Measurements from ENCODE around the gene TRPM2.

The TRPM2 gene

DNA sequence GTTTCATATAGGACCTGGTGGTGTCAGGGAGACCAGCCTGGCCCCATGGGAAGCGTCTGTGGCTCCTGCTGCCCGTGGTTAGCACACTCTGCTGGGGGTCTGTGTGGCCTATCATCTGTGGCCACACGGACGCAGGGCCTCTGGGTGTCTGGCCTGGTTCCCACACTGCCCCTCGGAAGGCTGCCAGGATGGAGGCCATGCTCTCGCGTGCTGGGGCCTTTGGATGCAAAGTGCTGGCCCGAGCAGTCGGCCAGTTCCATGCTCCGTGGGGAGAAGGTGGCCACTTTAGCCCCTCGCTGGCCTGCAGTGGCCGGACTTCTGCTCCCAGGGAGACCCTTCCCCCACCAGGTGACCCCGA, 81.1 kb downstream of the TRPM2 start:
- DNase-seq: no peak

DNA sequence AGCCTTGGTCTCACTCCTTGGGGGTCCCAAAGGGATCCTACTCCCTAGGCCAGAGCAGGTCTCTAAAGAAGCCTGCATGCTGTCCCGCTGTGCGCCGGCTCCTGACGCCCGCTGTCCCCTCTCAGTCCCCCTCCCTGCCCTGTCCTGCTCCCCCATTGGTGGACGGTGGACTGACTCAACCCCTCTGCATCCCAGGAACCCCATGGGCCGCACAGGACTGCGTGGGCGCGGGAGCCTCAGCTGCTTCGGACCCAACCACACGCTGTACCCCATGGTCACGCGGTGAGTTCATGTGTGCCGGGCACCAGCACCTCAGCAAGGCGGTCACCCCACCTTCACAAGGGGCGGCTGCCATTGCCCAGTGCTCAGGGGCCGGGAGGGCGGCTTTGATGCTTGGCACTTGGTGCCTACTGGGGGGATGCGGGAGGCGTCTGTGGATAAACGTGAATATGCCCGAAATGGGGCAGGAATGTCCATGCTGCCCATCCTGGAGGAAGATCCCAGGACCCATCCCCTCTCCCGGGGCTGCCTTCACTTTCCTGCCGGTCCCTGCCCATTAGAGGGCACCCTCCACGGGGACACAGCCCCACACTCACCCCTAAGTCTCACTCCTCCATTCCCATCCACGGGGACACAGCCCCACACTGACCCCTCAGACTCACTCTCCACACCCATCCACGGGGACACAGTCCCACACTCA, 81.7 kb downstream of the TRPM2 start:
- no peak for DNase-seq

DNA sequence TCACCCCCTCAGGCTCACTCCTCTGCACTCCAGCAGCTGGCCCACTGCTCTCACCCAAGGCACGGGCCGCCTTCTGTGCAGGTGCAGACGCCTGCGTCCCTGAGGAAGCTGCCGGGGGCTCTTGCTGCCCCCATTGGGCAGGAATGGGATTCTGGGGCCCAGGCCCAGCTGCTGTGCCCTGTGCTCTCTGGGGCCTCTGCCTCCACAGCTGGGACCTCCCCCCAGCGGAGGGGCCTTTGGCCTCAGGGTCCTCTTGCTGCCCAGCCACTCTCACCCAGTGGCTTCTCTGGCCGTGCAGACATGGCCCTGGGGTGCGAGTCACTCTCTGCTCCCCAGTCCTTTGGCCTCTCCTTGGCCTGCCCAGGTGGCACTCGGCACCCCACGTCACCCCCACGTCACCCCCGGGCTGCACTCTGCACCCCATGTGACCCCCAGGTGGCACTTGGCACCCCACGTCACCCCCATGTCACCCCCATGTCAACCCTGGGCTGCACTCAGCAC, 82.7 kb downstream of the TRPM2 start:
- DNase-seq: no peak

DNA sequence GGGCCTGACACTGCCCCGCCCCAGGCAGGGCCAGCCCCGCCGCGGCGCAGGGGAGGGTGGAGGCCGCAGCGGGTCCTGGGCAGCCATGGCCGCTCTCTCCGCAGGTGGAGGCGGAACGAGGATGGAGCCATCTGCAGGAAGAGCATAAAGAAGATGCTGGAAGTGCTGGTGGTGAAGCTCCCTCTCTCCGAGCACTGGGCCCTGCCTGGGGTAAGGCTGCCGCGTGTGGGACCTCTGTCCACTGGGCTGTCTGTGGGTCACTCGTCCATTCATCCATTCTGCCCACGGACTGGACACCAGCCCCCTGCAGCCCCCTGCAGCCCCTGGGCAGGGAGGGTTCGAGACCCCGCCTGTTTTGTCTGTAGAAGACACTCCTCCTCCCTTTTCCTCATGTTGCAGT, 83.5 kb downstream of the TRPM2 start:
- no peak for DNase-seq

DNA sequence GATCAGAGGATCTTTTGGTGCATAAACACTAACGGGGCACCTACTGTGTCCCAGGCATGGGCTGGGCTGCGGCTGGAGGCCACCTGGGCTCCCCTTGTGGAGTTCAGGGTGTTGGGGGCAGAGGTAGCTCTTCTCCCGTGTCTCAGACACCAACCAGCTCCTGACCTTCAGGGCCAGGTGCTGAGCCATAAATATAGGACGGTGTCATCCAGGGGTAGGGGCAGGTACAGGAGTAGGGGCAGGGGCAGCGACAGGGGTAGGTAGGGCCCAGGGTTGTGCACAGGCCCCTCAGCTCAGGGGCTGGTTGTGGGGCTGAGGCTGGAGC, 83.9 kb downstream of the TRPM2 start:
- DNase-seq: no peak

- no peak for DNase-seq
Measured at GRCh38 chr21:44437696-44438431, 84.4 kb downstream of the TRPM2 start.

DNA sequence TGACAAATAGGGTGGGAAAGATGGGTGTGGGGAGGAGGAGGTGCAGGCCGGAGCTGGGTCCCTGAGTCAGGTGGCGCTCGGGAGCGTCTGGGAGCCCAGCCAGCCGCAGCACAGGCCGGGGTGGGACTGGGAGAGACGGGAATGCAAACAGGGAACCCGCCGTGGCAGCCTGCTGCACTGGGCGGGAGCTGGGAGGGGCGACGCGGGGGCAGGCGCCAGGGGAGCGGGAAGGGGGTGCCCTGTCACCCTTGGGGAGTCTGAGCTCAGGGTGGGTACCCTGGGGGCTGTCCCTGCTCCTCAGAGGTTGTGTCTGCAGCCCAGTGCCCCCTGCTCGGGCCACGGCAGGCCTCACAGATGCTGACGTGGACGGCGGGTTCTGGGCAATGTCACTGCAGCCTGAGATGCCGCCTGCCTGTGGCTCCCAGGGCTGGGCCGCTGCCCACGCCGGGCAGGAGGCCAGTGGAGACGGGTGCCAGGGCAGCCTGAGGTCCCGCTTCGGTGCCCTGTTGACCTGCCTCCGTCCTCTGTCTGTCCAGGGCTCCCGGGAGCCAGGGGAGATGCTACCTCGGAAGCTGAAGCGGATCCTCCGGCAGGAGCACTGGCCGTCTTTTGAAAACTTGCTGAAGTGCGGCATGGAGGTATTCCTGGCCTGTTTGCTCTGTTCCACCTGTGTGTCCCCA, 85.2 kb downstream of the TRPM2 start:
- DNase-seq: no peak

GRCh38 chr21:44439211-44439600, 85.8 kb downstream of the TRPM2 start:
- no peak for DNase-seq

DNA sequence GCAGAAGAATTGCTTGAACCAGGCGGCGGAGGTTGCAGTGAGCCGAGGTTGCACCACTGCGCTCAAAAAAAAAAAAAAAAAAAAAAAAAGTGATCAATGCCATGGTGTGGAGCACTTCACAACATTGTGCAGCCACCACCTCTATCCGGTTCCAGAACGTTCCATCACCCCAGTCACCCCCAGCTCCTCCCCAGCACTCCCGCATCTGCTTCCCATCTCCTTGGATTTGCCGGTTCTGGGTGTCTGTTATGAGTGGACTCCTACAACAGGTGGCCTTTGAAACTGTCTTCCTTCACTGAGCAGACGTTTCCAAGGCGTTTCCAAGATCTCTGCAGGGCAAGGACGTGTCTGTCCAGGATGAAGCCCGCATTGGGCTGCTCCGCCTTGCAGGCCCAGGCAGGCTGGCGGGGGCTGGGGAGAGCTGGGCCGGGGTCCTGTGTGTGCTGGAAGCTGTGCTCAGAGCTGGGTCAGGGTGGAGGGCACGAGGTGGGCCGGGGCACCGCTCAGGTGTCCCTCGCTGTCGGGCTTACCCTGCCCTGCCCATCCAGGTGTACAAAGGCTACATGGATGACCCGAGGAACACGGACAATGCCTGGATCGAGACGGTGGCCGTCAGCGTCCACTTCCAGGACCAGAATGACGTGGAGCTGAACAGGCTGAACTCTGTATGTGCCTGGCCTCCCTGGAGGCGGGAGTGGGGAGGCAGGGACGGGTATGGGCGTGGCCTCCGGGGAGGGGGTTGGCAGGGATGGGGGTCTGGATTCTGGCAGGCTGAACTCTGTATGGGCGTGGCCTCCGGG, 87.0 kb downstream of the TRPM2 start:
- DNase-seq: no peak

DNA sequence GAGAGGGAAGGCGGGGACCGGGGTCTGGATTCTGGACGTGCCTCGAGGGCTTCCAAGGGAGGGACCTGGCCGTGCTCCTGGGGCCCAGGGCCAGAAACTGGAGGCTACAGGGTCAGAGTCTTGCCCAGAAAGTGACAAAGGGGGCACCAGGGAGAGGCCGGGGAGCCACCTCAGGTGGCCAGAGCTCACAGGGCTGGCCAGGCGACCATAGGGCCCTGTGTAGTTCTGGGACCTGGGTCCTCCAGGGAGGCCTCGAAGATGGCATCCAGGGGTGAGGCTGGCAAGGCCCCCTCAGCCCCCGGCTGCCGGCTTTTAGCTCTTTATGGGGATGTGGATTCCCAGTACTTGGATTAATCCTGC, 87.6 kb downstream of the TRPM2 start:
- no peak for DNase-seq

GRCh38 chr21:44441581-44442265, 88.3 kb downstream of the TRPM2 start:
- DNase-seq: no peak

DNA sequence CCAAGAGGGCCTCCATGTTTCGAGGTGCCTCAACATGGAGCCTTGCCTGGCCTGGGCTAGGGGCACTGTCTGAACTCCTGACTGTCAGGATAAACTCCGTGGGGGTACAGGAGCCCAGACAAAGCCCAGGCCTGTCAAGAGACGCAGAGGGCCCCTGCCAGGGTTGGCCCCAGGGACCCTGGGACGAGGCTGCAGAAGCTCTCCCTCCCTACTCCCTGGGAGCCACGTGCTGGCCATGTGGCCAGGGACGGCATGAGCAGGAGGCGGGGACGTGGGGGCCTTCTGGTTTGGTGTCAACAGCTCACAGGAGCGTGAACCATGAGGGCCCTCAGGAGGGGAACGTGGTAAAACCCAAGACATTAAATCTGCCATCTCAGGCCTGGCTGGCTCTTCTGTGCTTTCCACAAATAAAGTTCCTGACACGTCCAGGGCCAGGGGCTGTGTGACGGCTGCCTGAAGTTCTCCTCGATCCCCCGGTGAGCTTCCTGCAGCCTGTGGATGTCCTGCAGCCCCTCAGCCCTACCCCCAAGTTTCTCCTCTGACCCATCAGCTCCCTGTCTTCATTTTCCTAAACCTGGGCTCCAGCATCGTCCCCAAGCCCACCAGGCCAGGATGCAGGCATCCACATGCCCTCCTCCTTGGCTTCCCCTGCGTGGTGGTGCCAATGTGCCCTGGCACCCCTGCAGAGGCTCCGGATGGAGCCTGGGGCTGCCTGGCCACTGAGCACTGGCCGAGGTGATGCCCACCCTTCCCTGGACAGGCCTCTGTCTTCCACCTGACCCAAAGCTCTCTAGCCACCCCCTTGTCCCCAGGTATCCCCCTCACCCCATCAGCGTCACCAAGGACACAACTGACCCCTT, 89.1 kb downstream of the TRPM2 start:
- no peak for DNase-seq

- DNase-seq: no peak
Measured at GRCh38 chr21:44443291-44443890, 90.0 kb downstream of the TRPM2 start.

GRCh38 chr21:44443891-44444285, 90.5 kb downstream of the TRPM2 start:
- DNase-seq: no peak

DNA sequence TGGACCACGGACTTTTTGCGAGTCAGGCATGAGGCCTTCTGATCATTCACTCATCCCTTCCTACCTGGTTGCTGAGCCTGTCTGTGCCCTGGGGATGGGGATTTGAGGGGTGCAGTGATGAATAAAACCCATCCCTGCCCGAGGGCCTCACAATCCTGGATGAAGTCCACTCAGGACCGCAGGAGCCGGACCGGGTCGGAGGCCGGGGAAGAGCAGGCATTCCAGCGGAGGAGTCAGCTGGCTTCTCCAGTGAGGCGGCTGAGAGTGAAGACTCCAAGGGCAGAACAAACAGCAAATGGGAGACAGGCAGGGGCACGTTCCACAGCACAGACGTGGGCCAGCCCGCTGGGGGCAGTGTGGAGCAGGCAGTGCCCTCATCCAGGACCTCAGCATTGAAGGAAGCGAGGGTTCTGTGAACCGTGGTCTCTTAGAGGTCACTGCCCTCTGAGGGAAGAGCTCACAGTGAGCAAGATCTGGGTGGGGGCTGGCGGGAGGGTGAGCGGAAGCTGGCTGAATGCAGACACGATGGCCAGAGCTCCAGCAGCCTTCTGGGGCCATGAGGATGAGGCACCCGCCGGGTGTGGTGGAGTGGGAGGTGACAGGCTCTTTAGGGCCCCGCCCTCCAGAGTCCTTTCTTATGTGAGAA, 91.0 kb downstream of the TRPM2 start:
- no peak for DNase-seq

DNA sequence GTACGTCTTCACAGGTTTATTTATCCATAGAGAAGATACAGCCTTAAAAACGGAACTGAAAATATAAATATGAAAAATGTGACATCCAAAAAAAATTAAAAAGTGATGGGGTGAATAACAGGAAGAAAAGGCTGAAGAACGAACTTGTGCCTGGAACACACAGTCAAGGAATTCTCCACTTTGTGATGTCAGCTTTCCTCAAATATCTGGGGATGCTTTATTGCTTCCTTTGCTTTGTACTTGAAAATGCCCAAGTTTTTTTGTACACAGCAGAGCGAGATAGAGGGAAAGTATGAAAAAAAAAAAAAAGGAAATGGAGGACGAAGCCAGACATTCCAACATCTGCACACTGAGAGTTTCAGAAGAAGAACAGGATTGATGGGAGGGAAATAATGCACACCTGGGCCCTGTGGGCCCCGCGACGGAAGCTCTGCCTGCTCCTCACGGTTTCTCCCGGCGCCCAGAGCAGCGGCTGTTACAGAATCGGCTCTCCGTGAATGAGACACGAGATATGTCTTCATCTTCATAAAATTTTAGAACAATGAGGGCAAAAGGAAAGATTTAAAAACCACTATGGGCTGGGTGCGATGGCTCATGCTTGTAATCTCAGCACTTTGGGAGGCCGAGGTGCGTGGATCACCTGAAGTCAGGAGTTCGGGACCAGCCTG, 91.9 kb downstream of the TRPM2 start:
- no peak for DNase-seq

DNA sequence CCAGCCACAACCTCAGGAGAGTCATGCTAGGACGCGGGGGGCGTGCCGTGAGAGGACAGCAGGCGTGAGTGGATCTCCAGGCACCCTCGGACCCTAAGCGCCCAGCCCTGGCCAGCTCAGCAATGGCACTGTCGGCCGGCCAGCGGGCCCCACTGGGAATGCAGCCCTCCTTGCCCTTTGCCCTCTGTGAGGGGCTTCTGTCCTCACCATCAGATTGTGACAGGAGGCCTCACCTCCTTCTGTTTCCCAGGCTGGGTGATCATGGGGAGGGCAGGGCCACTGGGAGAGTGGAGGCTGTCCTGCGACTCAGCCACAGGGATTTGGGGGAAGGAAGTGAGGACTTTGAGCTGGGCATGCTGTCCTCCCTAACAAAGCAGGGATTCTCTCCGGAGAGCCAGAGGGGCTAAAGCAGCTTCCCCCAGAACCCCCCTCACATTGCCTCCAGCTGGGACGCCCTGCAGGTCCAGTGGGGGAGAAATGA, 95.3 kb downstream of the TRPM2 start:
- DNase-seq: no peak

DNA sequence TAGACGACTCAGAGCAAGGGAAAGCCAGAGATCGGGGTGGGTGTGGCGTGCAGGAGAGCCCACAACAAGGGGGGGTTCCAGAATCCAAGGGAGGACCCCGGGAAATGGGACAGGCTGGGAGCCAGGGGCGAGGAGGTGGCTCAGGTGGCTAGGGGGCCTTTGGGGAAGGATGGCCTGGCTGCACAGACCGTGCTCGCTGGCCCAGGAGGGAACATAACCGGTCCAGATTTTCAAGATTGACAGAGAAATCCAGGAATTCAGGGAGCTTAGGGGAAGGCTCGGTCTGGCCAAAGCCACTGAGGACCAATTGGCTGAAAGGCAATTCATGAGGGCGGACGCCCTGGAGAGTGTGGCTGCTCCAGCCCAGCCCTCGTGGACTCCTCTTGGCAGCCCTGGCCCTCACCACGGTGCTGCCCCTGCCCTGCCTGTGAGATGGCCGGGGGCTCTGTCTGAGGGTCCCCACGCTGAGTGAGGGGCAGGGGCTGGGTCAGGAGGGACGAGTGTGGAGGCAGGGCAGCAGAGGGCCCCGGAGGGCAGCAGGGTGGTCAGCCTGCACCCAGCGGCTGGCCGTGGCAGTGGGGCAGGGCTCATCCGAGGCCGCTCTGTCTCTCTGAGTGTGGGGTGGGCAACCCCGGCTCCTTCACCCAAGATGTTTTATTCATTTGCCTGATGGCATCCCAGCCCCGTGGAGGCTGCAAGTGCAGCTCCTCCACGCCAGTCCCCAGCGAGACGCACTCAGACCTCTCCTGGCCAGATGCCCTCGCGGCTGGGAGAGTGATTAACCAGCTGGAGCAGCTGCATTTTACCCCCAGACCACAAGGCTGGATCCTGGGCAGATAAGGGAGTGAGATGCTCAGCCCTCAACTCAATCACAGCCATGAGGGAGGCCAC, 96.3 kb downstream of the TRPM2 start:
- DNase-seq: no peak

GRCh38 chr21:44450402-44450801, 97.0 kb downstream of the TRPM2 start:
- no peak for DNase-seq
